Stimulated activated CD8-positive, alpha-beta memory T cell treated with anti-CD3 and anti-CD28 coated beads, Interleukin-7, amount 100 ng/mL, for 24 hours (primary cell): ENCODE data around the gene KLF14.
"Not testable (repeated sequence)": the region's sequence is repeated elsewhere in the genome, so short reads cannot be mapped to it uniquely, and the experiment has no call there.

Source experiments
- DNase-seq: peaks from one replicate; pipeline ENCODE4 v3.0.0-alpha.2; 2020; ENCODE audit warnings: low read depth

Gene KLF14

GRCh38 chr7:130712416-130712815 lies 21.6 kb downstream of the KLF14 start:
- no peak for DNase-seq

- DNase-seq = no peak
Observed at GRCh38 chr7:130708766-130709165, 25.2 kb downstream of the KLF14 start.

- no peak for DNase-seq
Observed at GRCh38 chr7:130708001-130708400, 26.0 kb downstream of the KLF14 start.

GRCh38 chr7:130703851-130704250 lies 30.2 kb downstream of the KLF14 start:
- DNase-seq = no peak

GRCh38 chr7:130701650-130702049 lies 32.4 kb downstream of the KLF14 start:
- no peak for DNase-seq

GRCh38 chr7:130700760-130701159 lies 33.2 kb downstream of the KLF14 start:
- DNase-seq = no peak

- no peak for DNase-seq
Observed at GRCh38 chr7:130699686-130700085, 34.3 kb downstream of the KLF14 start.

- no peak for DNase-seq
Observed at GRCh38 chr7:130697820-130698219, 36.2 kb downstream of the KLF14 start.

- no peak for DNase-seq
Observed at GRCh38 chr7:130695840-130696239, 38.2 kb downstream of the KLF14 start.

GRCh38 chr7:130692396-130692795 lies 41.6 kb downstream of the KLF14 start:
- not testable (repeated sequence) for DNase-seq

- no peak for DNase-seq
Observed at GRCh38 chr7:130689683-130690082, 44.3 kb downstream of the KLF14 start.

- no peak for DNase-seq
Observed at GRCh38 chr7:130683026-130683425, 51.0 kb downstream of the KLF14 start.
